K562 (cell line): Measurements from ENCODE around the gene AGRP. TPM values are rescaled to one million over a fixed set of nuclear protein-coding genes. Genes with fewer than 3 reads are reported as not detected.
A peak's percentile ranks its signal among the peaks of the same experiment; 100 is the strongest.

Experiments used
- ATF7 ChIP-seq: fragments of 450-650 bp; IDR thresholded peaks from 2 replicates; pipeline ENCODE4 v1.7.1; 2014; ENCODE audit warnings: mild to moderate bottlenecking, moderate library complexity
- CCNT2 ChIP-seq: IDR thresholded peaks from 2 replicates; pipeline ENCODE4 v1.6.1; 2011; ENCODE audit warnings: borderline replicate concordance, low read depth, mild to moderate bottlenecking, moderate library complexity, mixed read lengths, low read length; ENCODE audit not compliant: insufficient read length; ENCODE audit errors: extremely low read depth
- CEBPZ ChIP-seq: fragments of 150-350 bp; IDR thresholded peaks from 2 replicates; pipeline ENCODE4 v1.6.1; 2014; ENCODE audit warnings: low read depth, mild to moderate bottlenecking, low read length, borderline replicate concordance
- FOS ChIP-seq: IDR thresholded peaks from 3 replicates; pipeline ENCODE4 v1.6.1; 2011; ENCODE audit not compliant: insufficient read length; ENCODE audit errors: extremely low read depth
- FOXP1 ChIP-seq: sonication (generic); formaldehyde crosslinking; IDR thresholded peaks from 2 replicates; pipeline ENCODE4 v1.8.0; 2022; ENCODE audit warnings: mild to moderate bottlenecking, missing genetic modification reagents
- HES1 ChIP-seq: fragments of 450-650 bp; IDR thresholded peaks from 2 replicates; pipeline ENCODE4 v1.6.1; 2016; ENCODE audit warnings: low read depth, mild to moderate bottlenecking, moderate library complexity
- IRF2 ChIP-seq: sonication (generic); formaldehyde crosslinking; IDR thresholded peaks from 2 replicates; pipeline ENCODE4 v1.8.1; 2022; ENCODE audit warnings: mild to moderate bottlenecking, missing genetic modification reagents
- NFRKB ChIP-seq: fragments of 450-650 bp; IDR thresholded peaks from 2 replicates; pipeline ENCODE4 v1.6.1; 2016; ENCODE audit warnings: low read depth
- NR2F6 ChIP-seq: fragments of 450-650 bp; formaldehyde crosslinking; IDR thresholded peaks from 2 replicates; pipeline ENCODE4 v1.4.0; 2020; ENCODE audit warnings: mild to moderate bottlenecking
- PRMT5 ChIP-seq: sonication (generic); formaldehyde crosslinking; IDR thresholded peaks from 2 replicates; pipeline ENCODE4 v1.5.0; 2020; ENCODE audit warnings: missing genetic modification reagents
- SMC3 ChIP-seq: conservative IDR thresholded peaks from 2 replicates; pipeline ENCODE4 v1.6.1; 2011; ENCODE audit warnings: low read depth, low read length, improper control_type of control experiment; ENCODE audit not compliant: insufficient read depth
- SNAPC5 ChIP-seq: fragments of 250-450 bp; sonication (Bioruptor Pico); IDR thresholded peaks from 2 replicates; pipeline ENCODE4 v1.8.0; 2021; ENCODE audit warnings: moderate library complexity, mild to moderate bottlenecking, inconsistent platforms
- ZBTB17 ChIP-seq: fragments of 450-650 bp; formaldehyde crosslinking; IDR thresholded peaks from 2 replicates; pipeline ENCODE4 v1.4.0; 2020; ENCODE audit warnings: mild to moderate bottlenecking
- ZHX1 ChIP-seq: fragments of 150-350 bp; conservative IDR thresholded peaks from 2 replicates; pipeline ENCODE4 v1.6.1; 2014; ENCODE audit warnings: low read length
- ZNF175 ChIP-seq: fragments of 200-800 bp; sonication (Bioruptor generic); IDR thresholded peaks from 2 replicates; pipeline ENCODE4 v1.6.1; 2016; ENCODE audit warnings: low read depth, mild to moderate bottlenecking, missing genetic modification characterization, missing compliant biosample characterization
- ZNF232 ChIP-seq: sonication (generic); formaldehyde crosslinking; IDR thresholded peaks from 2 replicates; pipeline ENCODE4 v1.8.0; 2022; ENCODE audit warnings: mild to moderate bottlenecking, missing genetic modification reagents
- ZNF444 ChIP-seq: fragments of 250-450 bp; sonication (Bioruptor Pico); IDR thresholded peaks from 2 replicates; pipeline ENCODE4 v1.4.0; 2020; ENCODE audit warnings: mild to moderate bottlenecking, moderate library complexity
- ZNF449 ChIP-seq: fragments of 250-450 bp; sonication (Bioruptor Pico); IDR thresholded peaks from 2 replicates; pipeline ENCODE4 v1.8.0; 2022; ENCODE audit warnings: moderate library complexity, mild to moderate bottlenecking, inconsistent platforms
- ZZZ3 ChIP-seq: fragments of 450-650 bp; IDR thresholded peaks from 2 replicates; pipeline ENCODE4 v1.6.1; 2016; ENCODE audit warnings: antibody characterized with exemption, mild to moderate bottlenecking, moderate library complexity
- polyA plus RNA-seq, 8 experiments: library from polyadenylated mRNA; depleted of rRNA in 4 of 8; stranded (reverse) in 5 of 8; unstranded in 3 of 8; fragments of >200 nt; fragmentation: Nextera tagmentation in 2 of 8; fragmentation: Illumina TruSeq in 1 of 8; extraction: Ambion mirVana in 2 of 8; extraction: Trizol in 1 of 8; gene quantifications; 2 replicates each; pipeline versions ENCODE4 v1.2.1 to v1.2.3, GENCODE V29; 2011 to 2014; ENCODE audit warnings: inconsistent platforms in 1 of 8, missing spikeins in 1 of 8
- total RNA-seq, 7 experiments: library from RNA; depleted of rRNA in 6 of 7; stranded (reverse); fragments of >200 nt in 6 of 7; fragmentation: Illumina TruSeq in 2 of 7; extraction: Trizol in 2 of 7; gene quantifications; 2 replicates each; pipeline versions ENCODE4 v1.2.1 to v1.2.3, GENCODE V29; 2011 to 2021; ENCODE audit warnings: low replicate concordance in 1 of 7

Gene AGRP
- total and polyA plus RNA-seq, 9 of the 15 experiments (the other 6 are each of a cell fraction or from before 2014, with no cell fraction given): not detected

- TF ChIP-seq ZNF444 (no peak; the same call in 1 of the 2 replicates), FOXP1 (CRISPR knock-in tag) (no peak), SNAPC5 (CRISPR knock-in tag) (no peak), ZNF232 (0 out of 2 replicates have a peak, but pooled peaks have one; percentile 55), ZZZ3 (no peak), CCNT2 (no peak), ZNF175 (no peak), ZNF449 (CRISPR knock-in tag) (no peak), IRF2 (CRISPR knock-in tag) (no peak), SMC3 (no peak), CEBPZ (no peak), NFRKB (peak; percentile 59; the same call in 1 of the 2 replicates), NR2F6 (CRISPR knock-in tag) (no peak), FOS (no peak), PRMT5 (CRISPR knock-in tag) (no peak), ZBTB17 (no peak), ZHX1 (no peak), HES1 (no peak), ATF7 (no peak)
These were observed 1.6 kb downstream of the AGRP start (continued) for GRCh38 chr16:67481561-67482232.
